GM12892 (cell line): Measurements from ENCODE around the gene C2CD5.

Source experiments
- DNase-seq: peaks from one replicate; pipeline ENCODE4 v3.0.0; 2011; ENCODE audit not compliant: insufficient read length
- FAIRE-seq: peaks from 2 replicates; lab custom pipeline; 2011; peaks lifted over from hg19 to GRCh38; lab: Jason Lieb, UNC
- POLR2A ChIP-seq: IDR thresholded peaks from 2 replicates; pipeline ENCODE4 v1.6.1; 2011; ENCODE audit warnings: low read depth, low read length, control low read depth
- POLR2AphosphoS5 ChIP-seq: IDR thresholded peaks from 2 replicates; pipeline ENCODE4 v1.6.1; 2011; ENCODE audit warnings: low read depth, low read length, control low read depth
- TAF1 ChIP-seq: IDR thresholded peaks from 2 replicates; pipeline ENCODE4 v1.6.1; 2011; ENCODE audit warnings: low read depth, mild to moderate bottlenecking, control low read depth, low read length, borderline replicate concordance

The C2CD5 gene

GRCh38 chr12:22551624-22552023 lies 7.3 kb upstream of the C2CD5 start:
- FAIRE-seq = no peak
- DNase-seq = no peak
- TF ChIP-seq POLR2A (no peak), POLR2AphosphoS5 (no peak), TAF1 (no peak)

GRCh38 chr12:22545255-22545654 lies 913 bp upstream of the C2CD5 start:
- DNase-seq = no peak
- TF ChIP-seq POLR2AphosphoS5 (no peak), POLR2A (no peak), TAF1 (no peak)
- FAIRE-seq = no peak

DNA sequence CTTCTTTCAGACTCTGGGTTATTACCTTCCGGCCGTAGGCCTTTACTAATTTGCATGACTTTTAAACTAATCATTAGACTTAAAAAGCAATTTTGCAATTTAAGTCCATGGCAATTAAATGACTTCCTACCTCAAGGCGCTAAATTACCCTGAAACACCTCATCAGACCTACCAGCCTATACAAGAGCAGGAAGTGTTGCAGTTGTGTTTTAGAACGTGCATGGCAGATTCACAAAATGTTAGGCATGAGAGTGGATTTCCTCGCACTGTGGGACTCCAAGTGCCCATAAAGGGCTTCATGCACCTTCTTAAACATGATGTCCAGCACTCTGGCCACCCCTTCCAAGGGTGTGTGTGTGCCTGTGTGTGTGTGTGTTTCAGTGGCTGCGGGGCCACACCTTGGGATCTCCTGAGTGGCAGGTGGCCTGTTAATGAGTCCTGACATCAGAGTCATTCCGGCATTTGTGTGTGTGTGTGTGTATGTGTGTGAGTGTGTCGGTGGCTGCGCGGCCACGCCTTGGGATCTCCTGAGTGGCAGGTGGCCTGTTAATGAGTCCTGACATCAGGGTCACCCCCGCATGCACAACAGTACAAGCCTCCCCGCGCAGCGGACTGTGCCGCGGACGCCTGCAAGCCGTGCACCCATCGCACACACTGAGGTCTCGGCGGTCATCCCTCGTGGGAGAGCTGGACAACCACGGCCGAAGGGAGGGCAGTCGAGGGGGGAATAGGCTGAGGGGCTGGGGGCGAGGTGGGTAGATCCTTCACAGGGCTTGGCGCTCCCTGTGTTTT lies 900 bp downstream of the C2CD5 start:
- DNase-seq (peak; percentile 12), FAIRE-seq (peak; percentile 96)
- TF ChIP-seq TAF1 = no peak
- no peak for TF ChIP-seq POLR2AphosphoS5
- TF ChIP-seq POLR2A = no peak

DNA sequence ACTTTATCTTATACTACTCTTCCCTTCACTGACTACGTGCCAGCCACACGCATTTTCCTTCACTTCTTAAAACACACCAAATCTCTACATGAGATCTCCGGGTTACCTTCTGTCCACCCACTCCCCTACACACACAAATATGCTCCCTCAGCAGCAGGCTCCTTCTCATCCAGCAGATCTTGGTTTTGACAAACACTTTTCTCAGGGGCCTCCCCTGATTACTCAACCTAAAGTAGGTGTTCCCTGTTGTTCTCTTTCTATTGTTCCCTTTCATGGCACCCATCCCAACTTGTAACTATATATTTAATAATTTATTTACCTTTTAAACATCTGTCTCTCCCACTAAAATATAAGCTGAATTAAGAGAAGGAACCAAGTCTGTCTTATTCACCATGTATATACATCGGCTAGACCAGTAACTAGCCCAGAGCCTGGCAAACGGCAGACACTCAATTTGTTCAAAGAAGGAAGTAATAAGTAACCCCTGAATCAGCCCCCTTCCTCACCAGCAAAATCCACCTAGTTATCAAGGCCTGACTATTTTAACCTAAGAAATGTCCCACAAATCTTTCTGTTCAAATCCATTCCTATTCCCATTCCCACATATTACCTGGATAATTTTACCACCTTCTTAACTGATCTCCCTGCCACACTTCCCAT lies 2.7 kb downstream of the C2CD5 start:
- no peak for TF ChIP-seq POLR2AphosphoS5
- no peak for TF ChIP-seq POLR2A
- TF ChIP-seq TAF1 = no peak
- no peak for DNase-seq
- no peak for FAIRE-seq

GRCh38 chr12:22539055-22539454 lies 5.3 kb downstream of the C2CD5 start:
- FAIRE-seq = no peak
- no peak for DNase-seq
- no peak for TF ChIP-seq POLR2AphosphoS5
- TF ChIP-seq TAF1 = no peak
- no peak for TF ChIP-seq POLR2A

- FAIRE-seq (no peak), DNase-seq (no peak)
- no peak for TF ChIP-seq POLR2A
- TF ChIP-seq TAF1 = no peak
- no peak for TF ChIP-seq POLR2AphosphoS5
Observed at GRCh38 chr12:22538311-22538710, 6.0 kb downstream of the C2CD5 start.

DNA sequence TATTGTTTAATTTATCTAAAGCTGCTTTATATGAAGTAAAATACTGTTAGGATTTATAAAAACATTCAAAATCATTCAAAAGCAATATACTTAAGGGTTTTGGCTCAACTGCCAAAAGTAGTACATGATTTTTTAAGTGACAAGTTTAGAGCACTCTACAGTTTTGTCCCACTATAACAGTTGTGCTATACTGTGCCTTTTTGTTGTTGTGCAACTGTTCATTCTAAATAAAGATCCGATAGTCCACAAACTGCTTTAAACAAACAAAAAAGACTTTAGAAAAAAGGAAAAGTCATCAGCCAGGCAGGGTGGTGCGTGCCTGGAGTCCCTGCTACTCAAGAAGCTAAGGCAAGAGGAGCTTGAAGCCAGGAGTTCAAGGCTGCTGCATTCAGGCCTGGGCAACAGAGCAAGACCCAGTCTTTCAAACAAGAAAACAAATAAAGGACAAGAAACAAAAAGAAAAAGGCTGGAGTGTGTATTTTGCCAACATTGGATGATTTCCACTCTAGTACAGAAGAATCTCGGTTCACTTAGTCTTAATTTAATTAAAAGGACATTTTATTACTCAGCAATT lies 7.3 kb downstream of the C2CD5 start:
- FAIRE-seq (no peak), DNase-seq (no peak)
- TF ChIP-seq POLR2AphosphoS5 = no peak
- no peak for TF ChIP-seq POLR2A
- TF ChIP-seq TAF1 = no peak

- FAIRE-seq (no peak), DNase-seq (no peak)
- TF ChIP-seq POLR2A = no peak
- TF ChIP-seq POLR2AphosphoS5 = no peak
- TF ChIP-seq TAF1 = no peak
Observed at GRCh38 chr12:22536346-22536945, 7.9 kb downstream of the C2CD5 start.

- FAIRE-seq (no peak), DNase-seq (no peak)
- TF ChIP-seq POLR2A (no peak), TAF1 (no peak), POLR2AphosphoS5 (no peak)
Observed at GRCh38 chr12:22535478-22535877, 8.9 kb downstream of the C2CD5 start.

GRCh38 chr12:22535038-22535437 lies 9.3 kb downstream of the C2CD5 start:
- no peak for FAIRE-seq
- TF ChIP-seq TAF1 (no peak), POLR2A (no peak), POLR2AphosphoS5 (no peak)
- no peak for DNase-seq

DNA sequence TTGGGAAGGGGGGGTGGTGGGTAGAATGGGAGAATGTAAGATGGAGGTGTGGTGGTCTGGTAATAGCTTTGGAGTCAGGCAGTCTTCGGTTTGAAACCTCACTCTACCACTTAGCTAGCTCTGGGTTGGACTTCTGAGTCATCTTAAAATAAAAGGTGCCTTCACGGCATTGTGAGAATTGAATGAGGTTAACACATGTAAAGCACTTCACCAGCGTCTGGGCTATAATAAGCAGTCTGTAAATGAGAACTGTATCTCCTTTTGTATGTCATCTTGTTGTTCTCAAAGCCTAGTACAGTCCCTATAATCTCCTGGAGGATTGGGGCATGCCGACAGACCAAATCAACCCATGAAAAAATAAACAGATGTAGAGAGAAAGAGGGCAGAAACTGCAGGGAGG lies 11.2 kb downstream of the C2CD5 start:
- DNase-seq (no peak), FAIRE-seq (no peak)
- TF ChIP-seq POLR2AphosphoS5 (no peak), POLR2A (no peak)
